Stomach smooth muscle (tissue), 2 donors: ENCODE measurements around the gene CHRM4.
"Not testable (repeated sequence)": the region's sequence is repeated elsewhere in the genome, so short reads cannot be mapped to it uniquely, and the experiment has no call there.

Experiments
- H3K27ac ChIP-seq: one replicate; pipeline ENCODE4 v1.7.0; 2013; ENCODE audit warnings: mild to moderate bottlenecking, low read length, inconsistent platforms
- H3K27me3 ChIP-seq, 2 donors: one replicate each; pipeline ENCODE4 v1.7.0; 2013; ENCODE audit warnings: low read length in 2 of 2; ENCODE audit not compliant: insufficient read depth in 2 of 2, control insufficient read depth in 1 of 2
- H3K36me3 ChIP-seq, 2 donors: one replicate each; pipeline ENCODE4 v1.7.0; 2013; ENCODE audit warnings: low read length in 2 of 2; ENCODE audit not compliant: control insufficient read depth in 2 of 2, insufficient read depth in 2 of 2
- H3K4me1 ChIP-seq: one replicate; pipeline ENCODE4 v1.7.0; 2013; ENCODE audit warnings: low read length; ENCODE audit not compliant: control insufficient read depth, insufficient read depth
- H3K4me3 ChIP-seq, 2 donors: one replicate each; pipeline ENCODE4 v1.7.0; 2013; ENCODE audit warnings: low read length in 2 of 2
- H3K9ac ChIP-seq, 2 donors: one replicate each; pipeline ENCODE4 v1.7.0; 2013; ENCODE audit warnings: low read length in 2 of 2, mild to moderate bottlenecking in 1 of 2
- H3K9me3 ChIP-seq, 2 donors: one replicate each; pipeline ENCODE4 v1.7.0; 2013; ENCODE audit warnings: low read length in 2 of 2; ENCODE audit not compliant: control insufficient read depth in 2 of 2
- donor health status: healthy.
- donor health status: Pancreatic carcinoma.

CHRM4 gene

GRCh38 chr11:46381048-46381818 lies 10.3 kb downstream of the CHRM4 start, which contains the start of gene MDK:
TSS of gene MDK (plus strand) at chr11:46381669. CDS start at chr11:46382058, 389 bp downstream.
- Histone ChIP-seq H3K27ac (peak within 1 kb of the TSS; percentile 53), H3K9ac (peak within 1 kb of the TSS; percentile 66 to 76), H3K27me3 (peaks cover 5 to 32% of the 10 kb centered on the region in 2 donors), H3K36me3 (peaks cover 0 to 5% of the 10 kb centered on the region in 2 donors), H3K9me3 (no peaks in the 10 kb centered on the region), H3K4me1 (peaks cover 24% of the 10 kb centered on the region), H3K4me3 (peak within 1 kb of the TSS; percentile 73 to 78)

- no peaks in the 10 kb centered on the region for H3K9me3 ChIP-seq
- peaks cover 2 to 27% of the 10 kb centered on the region in 2 donors for H3K27me3 ChIP-seq
- H3K27ac ChIP-seq = peak overlapping the region; percentile 53
- H3K36me3 ChIP-seq = peaks cover 0 to 9% of the 10 kb centered on the region in 2 donors
- H3K4me3 ChIP-seq = peak overlapping the region; percentile 73 to 78
- H3K9ac ChIP-seq = peak overlapping the region; percentile 66 to 76
- H3K4me1 ChIP-seq = peaks cover 24% of the 10 kb centered on the region
Observed at GRCh38 chr11:46380340-46381047, 11.1 kb downstream of the CHRM4 start.

GRCh38 chr11:46379482-46380293 lies 11.9 kb downstream of the CHRM4 start:
- Histone ChIP-seq H3K36me3 (peaks cover 4 to 16% of the 10 kb centered on the region in 2 donors), H3K27me3 (peaks cover 2 to 19% of the 10 kb centered on the region in 2 donors), H3K27ac (peak overlapping the region; percentile 53), H3K4me1 (peaks cover 24% of the 10 kb centered on the region)
- H3K4me3 ChIP-seq, H3K9ac ChIP-seq, H3K9me3 ChIP-seq: not testable (repeated sequence)

GRCh38 chr11:46378811-46379481 lies 12.6 kb downstream of the CHRM4 start:
- Histone ChIP-seq H3K4me3 (no peak overlapping the region), H3K27ac (peak overlapping the region; percentile 53), H3K4me1 (peaks cover 24% of the 10 kb centered on the region), H3K36me3 (peaks cover 7 to 16% of the 10 kb centered on the region in 2 donors), H3K9ac (no peak overlapping the region), H3K9me3 (no peaks in the 10 kb centered on the region), H3K27me3 (peaks cover 2 to 18% of the 10 kb centered on the region in 2 donors)

GRCh38 chr11:46378296-46378695 lies 13.3 kb downstream of the CHRM4 start:
- Histone ChIP-seq H3K9me3 (no peaks in the 10 kb centered on the region), H3K27me3 (peaks cover 2 to 13% of the 10 kb centered on the region in 2 donors), H3K4me3 (no peak overlapping the region), H3K4me1 (peaks cover 24% of the 10 kb centered on the region), H3K36me3 (peaks cover 12 to 19% of the 10 kb centered on the region in 2 donors), H3K9ac (no peak overlapping the region), H3K27ac (no peak overlapping the region)

GRCh38 chr11:46377831-46378230 lies 13.7 kb downstream of the CHRM4 start:
- Histone ChIP-seq H3K27me3 (peaks cover under 1 to 10% of the 10 kb centered on the region in 2 donors), H3K9me3 (no peaks in the 10 kb centered on the region), H3K4me3 (no peak overlapping the region), H3K9ac (no peak overlapping the region), H3K4me1 (peaks cover 24% of the 10 kb centered on the region), H3K27ac (no peak overlapping the region), H3K36me3 (peaks cover 12 to 19% of the 10 kb centered on the region in 2 donors)

GRCh38 chr11:46377290-46377689 lies 14.3 kb downstream of the CHRM4 start:
- Histone ChIP-seq H3K36me3 (peaks cover 12 to 22% of the 10 kb centered on the region in 2 donors), H3K27ac (no peak overlapping the region), H3K4me1 (peaks cover 19% of the 10 kb centered on the region), H3K4me3 (no peak overlapping the region), H3K9ac (no peak overlapping the region), H3K27me3 (peaks cover 0 to 5% of the 10 kb centered on the region in 2 donors), H3K9me3 (no peaks in the 10 kb centered on the region)

GRCh38 chr11:46376258-46377050 lies 15.1 kb downstream of the CHRM4 start:
- H3K4me1 ChIP-seq = peaks cover 13% of the 10 kb centered on the region
- H3K27me3 ChIP-seq = no peaks in the 10 kb centered on the region
- peaks cover 12 to 27% of the 10 kb centered on the region in 2 donors for H3K36me3 ChIP-seq
- no peaks in the 10 kb centered on the region for H3K9me3 ChIP-seq
- no peak overlapping the region for H3K9ac ChIP-seq
- H3K4me3 ChIP-seq = no peak overlapping the region
- H3K27ac ChIP-seq = no peak overlapping the region

- Histone ChIP-seq H3K9ac (no peak overlapping the region), H3K4me3 (no peak overlapping the region), H3K27ac (no peak overlapping the region), H3K36me3 (peaks cover 12 to 32% of the 10 kb centered on the region in 2 donors), H3K27me3 (no peaks in the 10 kb centered on the region), H3K4me1 (peaks cover 6% of the 10 kb centered on the region), H3K9me3 (no peaks in the 10 kb centered on the region)
Observed at GRCh38 chr11:46375392-46376101, 16.0 kb downstream of the CHRM4 start.
